GM23248 (cell line): ENCODE data around the gene TBC1D2B. TPM values are rescaled to one million over a fixed set of nuclear protein-coding genes. Genes with fewer than 3 reads are reported as not detected.
"Not testable (repeated sequence)": the region's sequence is repeated elsewhere in the genome, so short reads cannot be mapped to it uniquely, and the experiment has no call there.

Source experiments
- DNase-seq: peaks from one replicate; pipeline ENCODE4 v3.0.0-alpha.2; 2015
- H2AFZ ChIP-seq: fragments of 200-600 bp; sonication (generic); 2 replicates; pipeline ENCODE4 v1.6.1; 2016; ENCODE audit warnings: antibody characterized with exemption
- H3F3A ChIP-seq: fragments of 200-600 bp; sonication (generic); 2 replicates; pipeline ENCODE4 v1.6.1; 2016; ENCODE audit warnings: mild to moderate bottlenecking, antibody characterized with exemption, mixed run types; ENCODE audit not compliant: insufficient read depth
- H3K27ac ChIP-seq: fragments of 200-600 bp; sonication (generic); 2 replicates; pipeline ENCODE4 v1.5.1; 2016; ENCODE audit warnings: mild to moderate bottlenecking
- H3K27me3 ChIP-seq: fragments of 200-600 bp; sonication (generic); replicated peaks from 2 replicates; pipeline ENCODE4 v1.6.1; 2016; ENCODE audit warnings: mild to moderate bottlenecking; ENCODE audit not compliant: insufficient read depth
- H3K36me3 ChIP-seq: fragments of 200-600 bp; sonication (generic); 2 replicates; pipeline ENCODE4 v1.6.1; 2016; ENCODE audit warnings: low read depth, mild to moderate bottlenecking
- H3K4me1 ChIP-seq: fragments of 200-600 bp; sonication (generic); 2 replicates; pipeline ENCODE4 v1.6.1; 2016; ENCODE audit warnings: mild to moderate bottlenecking; ENCODE audit not compliant: insufficient read depth
- H3K4me2 ChIP-seq: fragments of 200-600 bp; sonication (generic); one replicate; pipeline ENCODE4 v1.6.1; 2016; ENCODE audit warnings: mild to moderate bottlenecking; ENCODE audit not compliant: unreplicated experiment
- H3K4me3 ChIP-seq: fragments of 200-600 bp; sonication (generic); 2 replicates; pipeline ENCODE4 v1.5.1; 2016; ENCODE audit warnings: mild to moderate bottlenecking
- H3K79me2 ChIP-seq: fragments of 200-600 bp; sonication (generic); 2 replicates; pipeline ENCODE4 v1.6.1; 2016; ENCODE audit warnings: mild to moderate bottlenecking; ENCODE audit not compliant: insufficient read depth
- H3K9ac ChIP-seq: fragments of 200-600 bp; sonication (generic); 2 replicates; pipeline ENCODE4 v1.6.1; 2016; ENCODE audit warnings: mild to moderate bottlenecking
- H3K9me2 ChIP-seq: fragments of 200-600 bp; sonication (generic); 2 replicates; pipeline ENCODE4 v1.6.1; 2016; ENCODE audit warnings: mixed run types, mild to moderate bottlenecking, moderate library complexity; ENCODE audit not compliant: insufficient read depth
- H3K9me3 ChIP-seq: fragments of 200-600 bp; sonication (generic); one replicate; pipeline ENCODE4 v1.6.1; 2017; ENCODE audit warnings: low read depth
- H4K20me1 ChIP-seq: fragments of 200-600 bp; sonication (generic); 2 replicates; pipeline ENCODE4 v1.6.0; 2016; ENCODE audit not compliant: insufficient read depth
- EZH2 ChIP-seq: fragments of 200-600 bp; sonication (generic); IDR thresholded peaks from 2 replicates; pipeline ENCODE4 v1.6.1; 2018; ENCODE audit warnings: antibody characterized with exemption, mild to moderate bottlenecking; ENCODE audit not compliant: insufficient read depth, poor library complexity, severe bottlenecking
- EZH2phosphoT487 ChIP-seq: fragments of 200-600 bp; sonication (generic); IDR thresholded peaks from 2 replicates; pipeline ENCODE4 v1.6.1; 2018; ENCODE audit warnings: antibody characterized with exemption, moderate library complexity, mild to moderate bottlenecking, low read depth; ENCODE audit not compliant: insufficient read depth
- whole genome bisulfite sequencing, 2 experiments: methylation state at CpG; one replicate each; pipeline ENCODE4 v1.1.6; 2015 to 2017; ENCODE audit warnings: low lambda C conversion rate in 2 of 2, low coverage in 1 of 2; ENCODE audit errors: missing lambda C conversion rate in 2 of 2; 5-methylcytosine and 5-hydroxymethylcytosine counted together
- in situ Hi-C: fragments of 300-500 bp; cut with MboI; formaldehyde crosslinking; loops from 2 replicates; pipeline ENCODE4 v1.15.0; 2020
- polyA plus RNA-seq: library from polyadenylated mRNA; unstranded; fragments of >200 nt; fragmentation: Nextera tagmentation; extraction: Ambion mirVana; gene quantifications from 2 replicates; pipeline ENCODE4 v1.2.1, GENCODE V29; 2016
- small RNA-seq: library from RNA; depleted of rRNA; stranded (forward); fragments of <200 nt; gene quantifications from one replicate; pipeline ENCODE3, GENCODE V24; 2014; ENCODE audit warnings: low read depth, low replicate concordance
- total RNA-seq: library from RNA; depleted of rRNA; stranded (reverse); fragments of >200 nt; shearing (Covaris generic); gene quantifications from 2 replicates; pipeline ENCODE4 v1.2.3, GENCODE V29; 2014; rRNA removed

TBC1D2B gene
- total and polyA plus RNA-seq, 2 experiments from 2014 or later: 11.1 to 40.5 TPM

- H4K20me1 ChIP-seq, DNase-seq, H2AFZ ChIP-seq, H3K27ac ChIP-seq, H3F3A ChIP-seq, H3K9me3 ChIP-seq, in situ Hi-C loops, H3K79me2 ChIP-seq, H3K4me1 ChIP-seq, H3K4me3 ChIP-seq, H3K9me2 ChIP-seq, H3K36me3 ChIP-seq, H3K27me3 ChIP-seq, H3K4me2 ChIP-seq, H3K9ac ChIP-seq: not testable (repeated sequence)
- WGBS, 2 experiments: 49 to 67% methylated on average over 3 to 5 of the region's 5 CpGs
These were observed 124.5 kb downstream of the TBC1D2B start for GRCh38 chr15:77952928-77953446.

- H3K79me2 ChIP-seq, H3K4me1 ChIP-seq, H3K4me2 ChIP-seq, H4K20me1 ChIP-seq, H3K9me2 ChIP-seq, H3K4me3 ChIP-seq, H3K27ac ChIP-seq, in situ Hi-C loops, H3K27me3 ChIP-seq, H3F3A ChIP-seq, H3K9me3 ChIP-seq, H3K9ac ChIP-seq, H3K36me3 ChIP-seq, H2AFZ ChIP-seq, DNase-seq: not testable (repeated sequence)
- WGBS, 2 experiments: 66 to 89% methylated on average over 4 of the region's 5 CpGs
These were observed 126.3 kb downstream of the TBC1D2B start for GRCh38 chr15:77951105-77951786.

- in situ Hi-C loops, H2AFZ ChIP-seq, H4K20me1 ChIP-seq, H3K4me2 ChIP-seq, H3F3A ChIP-seq, H3K9me2 ChIP-seq, H3K36me3 ChIP-seq, H3K4me1 ChIP-seq, DNase-seq, H3K4me3 ChIP-seq, H3K9ac ChIP-seq, H3K79me2 ChIP-seq, H3K27me3 ChIP-seq, H3K27ac ChIP-seq, H3K9me3 ChIP-seq: not testable (repeated sequence)
- WGBS, 2 experiments: 79 to 86% methylated on average over 1 of the region's 2 CpGs
These were observed 127.0 kb downstream of the TBC1D2B start for GRCh38 chr15:77950470-77950869.

GRCh38 chr15:77945566-77945965, 131.9 kb downstream of the TBC1D2B start:
- WGBS, 2 experiments: 61 to 75% methylated on average over 2 of the region's 2 CpGs
- Histone ChIP-seq H3K36me3 (no peaks in the 10 kb centered on the region), H3K27ac (no peak overlapping the region), H3K4me2 (no peak overlapping the region), H4K20me1 (no peaks in the 10 kb centered on the region), H2AFZ (peak overlapping the region; percentile 93), H3K4me3 (no peak overlapping the region), H3K9me3 (no peaks in the 10 kb centered on the region), H3K79me2 (no peaks in the 10 kb centered on the region), H3F3A (0 out of 2 replicates have a peak, but pooled peaks cover 9% of the 10 kb centered on the region), H3K4me1 (peaks cover 8% of the 10 kb centered on the region; the same call in 1 of the 2 replicates), H3K9me2 (no peaks in the 10 kb centered on the region), H3K9ac (no peak overlapping the region), H3K27me3 (no peaks in the 10 kb centered on the region)
- DNase-seq: no peak
- in situ Hi-C loops: loop anchor here (25.0 kb wide), 1 partner anchor 767 kb away; no protein-coding TSS in a partner anchor
- TF ChIP-seq EZH2: no peak
- TF ChIP-seq EZH2phosphoT487: no peak

Small RNAs within 50 kb of the gene (small RNA-seq; reads per million reads assigned to genes)
- not detected for gene RF00092

Other genes with a start within 250 kb of the TBC1D2B start
- gene SH2D7, start 14.8 kb upstream of the TBC1D2B start, total RNA-seq: not detected in 2 replicates
- gene SH2D7, start 14.8 kb upstream of the TBC1D2B start, polyA plus RNA-seq: not detected in 2 replicates
- gene CIB2, start 53.7 kb upstream of the TBC1D2B start, total RNA-seq: 1.4 and 3.4 TPM in 2 replicates
- gene CIB2, start 53.7 kb upstream of the TBC1D2B start, polyA plus RNA-seq: 2.3 and 2.9 TPM in 2 replicates
- gene IDH3A, start 71.7 kb upstream of the TBC1D2B start, total RNA-seq: 47.1 and 94.0 TPM in 2 replicates
- 50.3 and 56.9 TPM in 2 replicates for gene IDH3A, start 71.7 kb upstream of the TBC1D2B start, polyA plus RNA-seq
- gene ACSBG1, start 156.9 kb upstream of the TBC1D2B start, total RNA-seq: not detected in 2 replicates
- 0.03 and 0.04 TPM in 2 replicates for gene ACSBG1, start 156.9 kb upstream of the TBC1D2B start, polyA plus RNA-seq
- 0.43 and 2.7 TPM in 2 replicates for gene DNAJA4, start 186.9 kb upstream of the TBC1D2B start, total RNA-seq
- gene DNAJA4, start 186.9 kb upstream of the TBC1D2B start, polyA plus RNA-seq: 1.3 and 1.4 TPM in 2 replicates
- 52.6 and 60.1 TPM in 2 replicates for gene SKIC8, start 221.9 kb upstream of the TBC1D2B start, total RNA-seq
- gene SKIC8, start 221.9 kb upstream of the TBC1D2B start, polyA plus RNA-seq: 70.6 and 77.7 TPM in 2 replicates